HepG2 (cell line): Measurements from ENCODE around the gene MTMR6. TPM values are rescaled to one million over a fixed set of nuclear protein-coding genes. Genes with fewer than 3 reads are reported as not detected.

Source experiments
- ATAC-seq: fragments of 200-7000 bp; cut with Tn5 transposase; 3 replicates; pipeline ENCODE4 v1.9.1; 2020; ENCODE audit warnings: mild to moderate bottlenecking, moderate library complexity
- BruUV-seq: library from RNA; stranded (reverse); fragments of 400-500 nt; replicated peaks from 2 replicates; lab custom pipeline; 2021; lab: Mats Ljungman, UMichigan
- CTCF ChIA-PET: fragments of 300-600 bp; formaldehyde crosslinking; extraction: SDS; loops from one replicate; lab custom pipeline; 2021; ENCODE audit warnings: low total read pairs, inconsistent platforms, low intra/inter-chr PET ratio; lab: Yijun Ruan, JAX
- POLR2A ChIA-PET: fragments of 350-600 bp; sonication (Branson Sonifier 250); formaldehyde crosslinking; loops from one replicate; lab custom pipeline; 2020; ENCODE audit warnings: antibody characterized with exemption, inconsistent platforms; lab: Yijun Ruan, JAX
- DNase-seq: peaks from one replicate; pipeline ENCODE4 v3.0.0-alpha.2; 2015; ENCODE audit warnings: low spot score
- FAIRE-seq: peaks from 3 replicates; lab custom pipeline; 2011; peaks lifted over from hg19 to GRCh38; lab: Jason Lieb, UNC
- H2AFZ ChIP-seq: one replicate; pipeline ENCODE4 v1.6.1; 2011; ENCODE audit warnings: low read length, inconsistent platforms
- H3K27ac ChIP-seq: fragments of 300-600 bp; 3 replicates; pipeline ENCODE4 v1.8.0; 2011; ENCODE audit warnings: mixed run types, mild to moderate bottlenecking, mixed read lengths, low read length, inconsistent platforms; ENCODE audit not compliant: insufficient read depth; ENCODE audit errors: extremely low read length
- H3K27me3 ChIP-seq, 2 experiments: fragments of 200-600 bp in 1 of 2; 2 replicates in 1 of 2; 3 replicates in 1 of 2; pipeline versions ENCODE4 v1.6.0 to v1.8.0; 2011; ENCODE audit warnings: low read length in 2 of 2, mild to moderate bottlenecking in 2 of 2, moderate library complexity in 2 of 2, inconsistent platforms in 1 of 2; ENCODE audit not compliant: insufficient read depth in 2 of 2, control insufficient read depth in 1 of 2
- H3K36me3 ChIP-seq, 2 experiments: fragments of 200-600 bp in 1 of 2; replicated peaks in 1 of 2; 2 replicates in 1 of 2; 3 replicates in 1 of 2; pipeline versions ENCODE4 v1.5.1 to v1.8.0; 2011; ENCODE audit warnings: low read length in 2 of 2, inconsistent platforms in 1 of 2; ENCODE audit not compliant: insufficient read depth in 2 of 2, control insufficient read depth in 1 of 2
- H3K4me1 ChIP-seq: 2 replicates; pipeline ENCODE4 v1.5.1; 2012; ENCODE audit warnings: low read length, inconsistent platforms; ENCODE audit not compliant: insufficient read depth
- H3K4me2 ChIP-seq: 2 replicates; pipeline ENCODE4 v1.6.0; 2011; ENCODE audit warnings: low read depth, low read length, inconsistent platforms
- H3K4me3 ChIP-seq, 3 experiments: fragments of 200-600 bp in 1 of 3; sonication (generic), shearing (Covaris generic) in 1 of 3; replicated peaks in 1 of 3; 2 replicates each; pipeline ENCODE4 v1.5.1; 2011 to 2016; ENCODE audit warnings: low read length in 3 of 3, inconsistent platforms in 2 of 3, low read depth in 2 of 3, mild to moderate bottlenecking in 2 of 3, control low read depth in 1 of 3, mixed read lengths in 1 of 3; ENCODE audit not compliant: insufficient read depth in 1 of 3
- H3K79me2 ChIP-seq: one replicate; pipeline ENCODE4 v1.6.1; 2011; ENCODE audit warnings: low read length, inconsistent platforms; ENCODE audit not compliant: insufficient read depth
- H3K9ac ChIP-seq: 2 replicates; pipeline ENCODE4 v1.6.0; 2011; ENCODE audit warnings: mild to moderate bottlenecking, low read depth, low read length, inconsistent platforms; ENCODE audit not compliant: insufficient read depth
- H3K9me3 ChIP-seq: 2 replicates; pipeline ENCODE4 v1.5.1; 2012; ENCODE audit warnings: mild to moderate bottlenecking, low read length
- H4K20me1 ChIP-seq: 2 replicates; pipeline ENCODE4 v1.6.0; 2011; ENCODE audit warnings: inconsistent platforms, mild to moderate bottlenecking, low read length, moderate library complexity; ENCODE audit not compliant: insufficient read depth
- EEA1 ChIP-seq: sonication (generic); formaldehyde crosslinking; IDR thresholded peaks from 2 replicates; pipeline ENCODE4 v1.5.1; 2020; ENCODE audit warnings: mild to moderate bottlenecking, missing genetic modification reagents, borderline replicate concordance
- KDM5B ChIP-seq: sonication (generic); formaldehyde crosslinking; IDR thresholded peaks from 2 replicates; pipeline ENCODE4 v1.4.0; 2020; ENCODE audit warnings: missing genetic modification reagents, mild to moderate bottlenecking, borderline replicate concordance
- MED1 ChIP-seq: sonication (generic); formaldehyde crosslinking; IDR thresholded peaks from 2 replicates; pipeline ENCODE4 v1.4.0; 2020; ENCODE audit warnings: missing genetic modification reagents
- MTA1 ChIP-seq: sonication (generic); formaldehyde crosslinking; IDR thresholded peaks from 2 replicates; pipeline ENCODE4 v1.4.0; 2020; ENCODE audit warnings: missing genetic modification reagents, mild to moderate bottlenecking, borderline replicate concordance
- TP53 ChIP-seq: sonication (generic); formaldehyde crosslinking; conservative IDR thresholded peaks from 2 replicates; pipeline ENCODE4 v1.4.0; 2020; ENCODE audit warnings: missing genetic modification reagents
- ZBTB46 ChIP-seq: sonication (generic); formaldehyde crosslinking; IDR thresholded peaks from 2 replicates; pipeline ENCODE4 v1.4.0; 2020; ENCODE audit warnings: mild to moderate bottlenecking, missing genetic modification reagents, borderline replicate concordance
- ZC3H13 ChIP-seq: sonication (generic); formaldehyde crosslinking; IDR thresholded peaks from 2 replicates; pipeline ENCODE4 v1.8.1; 2023; ENCODE audit warnings: mild to moderate bottlenecking, missing genetic modification reagents, moderate library complexity
- ZFP36L2 ChIP-seq: sonication (generic); formaldehyde crosslinking; IDR thresholded peaks from 2 replicates; pipeline ENCODE4 v1.4.0; 2020; ENCODE audit warnings: missing genetic modification reagents
- ZMYM2 ChIP-seq: sonication (generic); formaldehyde crosslinking; IDR thresholded peaks from 2 replicates; pipeline ENCODE4 v1.8.0; 2022; ENCODE audit warnings: mild to moderate bottlenecking, missing genetic modification reagents
- ZNF124 ChIP-seq: sonication (generic); formaldehyde crosslinking; IDR thresholded peaks from 2 replicates; pipeline ENCODE4 v1.4.0; 2020; ENCODE audit warnings: missing genetic modification reagents
- ZNF224 ChIP-seq: sonication (generic); formaldehyde crosslinking; IDR thresholded peaks from 2 replicates; pipeline ENCODE4 v1.5.0; 2020; ENCODE audit warnings: mild to moderate bottlenecking, missing genetic modification reagents
- ZNF430 ChIP-seq: sonication (generic); formaldehyde crosslinking; IDR thresholded peaks from 2 replicates; pipeline ENCODE4 v1.9.0; 2021; ENCODE audit warnings: mild to moderate bottlenecking, missing genetic modification reagents
- ZNF446 ChIP-seq: sonication (generic); formaldehyde crosslinking; IDR thresholded peaks from 2 replicates; pipeline ENCODE4 v1.5.0; 2020; ENCODE audit warnings: mild to moderate bottlenecking, missing genetic modification reagents
- ZNF674 ChIP-seq: sonication (generic); formaldehyde crosslinking; IDR thresholded peaks from 2 replicates; pipeline ENCODE4 v1.5.0; 2020; ENCODE audit warnings: low read depth, mild to moderate bottlenecking, missing genetic modification reagents
- ZNF746 ChIP-seq: sonication (generic); formaldehyde crosslinking; IDR thresholded peaks from 2 replicates; pipeline ENCODE4 v1.8.0; 2022; ENCODE audit warnings: mild to moderate bottlenecking, missing genetic modification reagents
- ZNF773 ChIP-seq: sonication (generic); formaldehyde crosslinking; IDR thresholded peaks from 2 replicates; pipeline ENCODE4 v1.4.0; 2020; ENCODE audit warnings: missing genetic modification reagents, borderline replicate concordance
- ZSCAN30 ChIP-seq: sonication (generic); formaldehyde crosslinking; IDR thresholded peaks from 2 replicates; pipeline ENCODE4 v1.5.0; 2020; ENCODE audit warnings: mild to moderate bottlenecking, missing genetic modification reagents
- ZSCAN9 ChIP-seq: IDR thresholded peaks from 2 replicates; pipeline ENCODE4 v1.6.1; 2016; ENCODE audit warnings: borderline replicate concordance
- WGBS: methylation state at CpG from one replicate; pipeline ENCODE4 v1.1.6; 2017; ENCODE audit warnings: low lambda C conversion rate; 5-methylcytosine and 5-hydroxymethylcytosine counted together
- in situ Hi-C: cut with HindIII; loops from 2 replicates; pipeline ENCODE4 v1.10.0; 2017; ENCODE audit warnings: low pct_unique_long_range_greater_than_20kb; ENCODE audit not compliant: extremely low pct_ligation_motif_present
- intact Hi-C: fragments of 100-400 bp; cut with micrococcal nuclease; formaldehyde crosslinking; loops from one replicate; pipeline ENCODE4 v1.10.0; 2022; ENCODE audit not compliant: unreplicated experiment
- polyA plus RNA-seq, 8 experiments: library from polyadenylated mRNA; depleted of rRNA in 3 of 8; stranded (reverse) in 7 of 8; unstranded in 1 of 8; fragments of >200 nt; fragmentation: Illumina TruSeq in 4 of 8; extraction: Trizol in 4 of 8; gene quantifications; 2 replicates each; pipeline versions ENCODE4 v1.2.1 to v1.2.3, GENCODE V29; 2011 to 2016; ENCODE audit warnings: low read depth in 4 of 8, missing spikeins in 1 of 8, mixed read lengths in 1 of 8; ENCODE audit not compliant: insufficient read depth in 1 of 8
- total RNA-seq, 5 experiments: library from RNA; depleted of rRNA; stranded (reverse); fragments of >200 nt; fragmentation: Illumina TruSeq; extraction: Trizol; gene quantifications; 2 replicates each; pipeline ENCODE4 v1.2.3, GENCODE V29; 2016; ENCODE audit warnings: low read depth in 1 of 5
- TF ChIP-seq, protein P1 (sequence below): sonication (generic); formaldehyde crosslinking; conservative IDR thresholded peaks from 2 replicates; pipeline ENCODE4 v1.4.0; 2020; ENCODE audit warnings: missing genetic modification reagents

Gene MTMR6
- total and polyA plus RNA-seq, 2 of the 13 experiments (the other 11 are each of a cell fraction or from before 2014, with no cell fraction given), result 3.4 to 7.8 TPM

DNA sequence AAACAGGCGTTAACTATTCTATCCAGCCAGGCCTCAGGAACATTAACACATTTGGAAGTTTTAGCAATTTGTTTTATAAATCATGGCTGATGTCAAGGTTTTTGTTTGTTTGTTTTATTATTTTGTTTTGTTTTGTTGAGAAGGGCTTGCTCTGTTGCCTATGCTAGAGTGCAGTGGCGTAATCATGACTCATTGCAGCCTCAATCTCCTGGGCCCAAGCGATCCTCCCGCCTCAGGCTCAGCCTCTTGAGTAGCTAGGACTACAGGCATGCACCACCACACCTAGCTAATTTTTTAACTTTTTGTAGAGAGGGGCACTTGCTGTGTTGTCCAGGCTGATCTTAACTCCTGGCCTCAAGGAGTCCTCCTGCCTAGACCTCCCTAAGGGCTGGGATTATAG lies 42.4 kb upstream of the MTMR6 start:
- peaks cover 11 to 74% of the 10 kb centered on the region in 2 experiments for H3K36me3 ChIP-seq
- DNase-seq (no peak), FAIRE-seq (no peak), ATAC-seq (no peak)
- in situ Hi-C loops (no loop called here), intact Hi-C loops (no loop called here)
- H3K79me2 ChIP-seq, result no peaks in the 10 kb centered on the region
- ChIA-PET CTCF (no interaction called here), POLR2A (no interaction called here)
- no peak overlapping the region for H3K27ac ChIP-seq
- no peak overlapping the region for H2AFZ ChIP-seq
- H3K4me3 ChIP-seq, result no peak overlapping the region
- H3K9ac ChIP-seq, result no peak overlapping the region
- TF ChIP-seq KDM5B (CRISPR knock-in tag) (no peak), ZSCAN30 (CRISPR knock-in tag) (no peak), ZNF124 (CRISPR knock-in tag) (no peak), ZNF430 (CRISPR knock-in tag) (no peak), ZNF446 (CRISPR knock-in tag) (no peak), ZNF773 (CRISPR knock-in tag) (no peak), ZNF224 (CRISPR knock-in tag) (no peak), ZC3H13 (no peak), MTA1 (CRISPR knock-in tag) (no peak), ZSCAN9 (CRISPR knock-in tag) (no peak), ZNF746 (CRISPR knock-in tag) (no peak), TP53 (CRISPR knock-in tag) (no peak), EEA1 (CRISPR knock-in tag) (no peak), ZMYM2 (no peak), ZFP36L2 (CRISPR knock-in tag) (no peak), ZBTB46 (no peak), MED1 (CRISPR knock-in tag) (no peak), ZNF674 (CRISPR knock-in tag) (no peak)
- TF ChIP-seq, protein P1, sequence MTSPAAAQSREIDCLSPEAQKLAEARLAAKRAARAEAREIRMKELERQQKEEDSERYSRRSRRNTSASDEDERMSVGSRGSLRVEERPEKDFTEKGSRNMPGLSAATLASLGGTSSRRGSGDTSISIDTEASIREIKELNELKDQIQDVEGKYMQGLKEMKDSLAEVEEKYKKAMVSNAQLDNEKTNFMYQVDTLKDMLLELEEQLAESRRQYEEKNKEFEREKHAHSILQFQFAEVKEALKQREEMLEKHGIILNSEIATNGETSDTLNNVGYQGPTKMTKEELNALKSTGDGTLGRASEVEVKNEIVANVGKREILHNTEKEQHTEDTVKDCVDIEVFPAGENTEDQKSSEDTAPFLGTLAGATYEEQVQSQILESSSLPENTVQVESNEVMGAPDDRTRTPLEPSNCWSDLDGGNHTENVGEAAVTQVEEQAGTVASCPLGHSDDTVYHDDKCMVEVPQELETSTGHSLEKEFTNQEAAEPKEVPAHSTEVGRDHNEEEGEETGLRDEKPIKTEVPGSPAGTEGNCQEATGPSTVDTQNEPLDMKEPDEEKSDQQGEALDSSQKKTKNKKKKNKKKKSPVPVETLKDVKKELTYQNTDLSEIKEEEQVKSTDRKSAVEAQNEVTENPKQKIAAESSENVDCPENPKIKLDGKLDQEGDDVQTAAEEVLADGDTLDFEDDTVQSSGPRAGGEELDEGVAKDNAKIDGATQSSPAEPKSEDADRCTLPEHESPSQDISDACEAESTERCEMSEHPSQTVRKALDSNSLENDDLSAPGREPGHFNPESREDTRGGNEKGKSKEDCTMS (CRISPR knock-in tag), result no peak
- no peaks in the 10 kb centered on the region for H3K9me3 ChIP-seq
- no peaks in the 10 kb centered on the region for H3K4me1 ChIP-seq
- no peaks in the 10 kb centered on the region for H3K27me3 ChIP-seq
- H4K20me1 ChIP-seq, result no peaks in the 10 kb centered on the region
- WGBS, result 98% methylated on average over 4 of the region's 4 CpGs
- BruUV-seq, result no TSS peak
- H3K4me2 ChIP-seq, result no peak overlapping the region
